GM18498 (cell line): Measurements from ENCODE around the gene SIPA1.

Experiments
- ATAC-seq: cut with Tn5 transposase; IDR thresholded peaks from one replicate; pipeline ENCODE4 v1.9.1; 2021; ENCODE audit warnings: mild to moderate bottlenecking, moderate library complexity; ENCODE audit not compliant: unreplicated experiment

The SIPA1 gene

DNA sequence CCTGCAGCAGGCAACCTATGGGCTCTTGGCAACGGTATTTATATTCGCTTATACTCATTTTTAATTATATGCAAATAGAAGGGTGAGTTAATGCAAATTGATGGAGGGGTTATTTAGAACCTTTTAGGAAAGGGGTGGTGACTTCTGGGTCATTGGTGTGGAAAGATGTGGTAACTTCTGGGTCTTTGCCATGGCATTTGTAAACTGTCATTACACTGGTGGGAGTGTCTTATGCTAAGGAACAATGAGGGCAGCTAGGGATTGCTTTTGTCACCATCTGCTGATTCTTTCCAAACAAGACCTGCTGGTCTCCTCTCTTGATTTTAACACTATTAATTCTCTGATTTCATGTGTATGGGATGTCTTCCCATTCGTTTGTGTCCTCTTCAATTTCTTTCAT is 62.5 kb downstream of the SIPA1 start:
- ATAC-seq: no peak
